HG03439 (cell line): ENCODE results near the gene SPRED3.

ENCODE experiments used
- ATAC-seq: cut with Tn5 transposase; IDR thresholded peaks from one replicate; pipeline ENCODE4 v1.9.1; 2021; ENCODE audit warnings: mild to moderate bottlenecking, moderate library complexity; ENCODE audit not compliant: unreplicated experiment

The SPRED3 gene

GRCh38 chr19:38417146-38417543 lies 28.6 kb downstream of the SPRED3 start:
- ATAC-seq: no peak

GRCh38 chr19:38417544-38418506 lies 29.3 kb downstream of the SPRED3 start:
- no peak for ATAC-seq

GRCh38 chr19:38420935-38421334 lies 32.4 kb downstream of the SPRED3 start:
- ATAC-seq: no peak

- ATAC-seq: no peak
Measured at GRCh38 chr19:38421856-38422255, 33.4 kb downstream of the SPRED3 start.

GRCh38 chr19:38422438-38422837 lies 33.9 kb downstream of the SPRED3 start:
- ATAC-seq: no peak

- no peak for ATAC-seq
Measured at GRCh38 chr19:38424272-38424671, 35.8 kb downstream of the SPRED3 start.

GRCh38 chr19:38425222-38425809 lies 36.8 kb downstream of the SPRED3 start:
- no peak for ATAC-seq

GRCh38 chr19:38425810-38426466 lies 37.4 kb downstream of the SPRED3 start, which contains the start of gene RASGRP4:
Gene RASGRP4 (minus strand): TSS chr19:38426219. CDS start chr19:38426091, 128 bp downstream.
- ATAC-seq: no peak

- ATAC-seq: peak; percentile 71
Measured at GRCh38 chr19:38427035-38427677, 38.7 kb downstream of the SPRED3 start.

- no peak for ATAC-seq
Measured at GRCh38 chr19:38429055-38429810, 40.7 kb downstream of the SPRED3 start.

- ATAC-seq: no peak
Measured at GRCh38 chr19:38429811-38430156, 41.3 kb downstream of the SPRED3 start.

- no peak for ATAC-seq
Measured at GRCh38 chr19:38430931-38431330, 42.4 kb downstream of the SPRED3 start.

GRCh38 chr19:38433268-38433733 lies 44.8 kb downstream of the SPRED3 start, which contains the start of gene RYR1:
Gene RYR1 (plus strand): TSS chr19:38433691. CDS start chr19:38433830, 139 bp downstream.
- ATAC-seq: no peak

GRCh38 chr19:38434549-38435051 lies 46.1 kb downstream of the SPRED3 start:
- ATAC-seq: no peak

GRCh38 chr19:38437295-38437694 lies 48.8 kb downstream of the SPRED3 start:
- no peak for ATAC-seq

- no peak for ATAC-seq
Measured at GRCh38 chr19:38437917-38438316, 49.4 kb downstream of the SPRED3 start.

- no peak for ATAC-seq
Measured at GRCh38 chr19:38440592-38440991, 52.1 kb downstream of the SPRED3 start.

- no peak for ATAC-seq
Measured at GRCh38 chr19:38441657-38442348, 53.3 kb downstream of the SPRED3 start.

- no peak for ATAC-seq
Measured at GRCh38 chr19:38442736-38443135, 54.2 kb downstream of the SPRED3 start.
